Upper lobe of left lung (tissue), 6 donors: Measurements from ENCODE around the gene HNRNPCL1. TPM values are rescaled to one million over a fixed set of nuclear protein-coding genes. Genes with fewer than 3 reads are reported as not detected.
"Not testable (repeated sequence)": the region's sequence is repeated elsewhere in the genome, so short reads cannot be mapped to it uniquely, and the experiment has no call there.

Source experiments
- ATAC-seq, 2 donors: fragments of 200-7000 bp; cut with Tn5 transposase; one replicate each; pipeline ENCODE4 v1.9.1; 2022; ENCODE audit warnings: mild to moderate bottlenecking in 2 of 2, moderate library complexity in 2 of 2; ENCODE audit not compliant: low FRiP score in 2 of 2
- DNase-seq, 2 donors: peaks; one replicate each; pipeline ENCODE4 v3.0.0-alpha.2; 2019 to 2020
- H3K27ac ChIP-seq, 4 donors: fragments of 200-600 bp; sonication (generic); one replicate each; pipeline ENCODE4 v1.5.1; 2016 to 2019
- H3K27me3 ChIP-seq, 4 donors: fragments of 200-600 bp; sonication (generic); one replicate each; pipeline ENCODE4 v1.5.1; 2017 to 2019
- H3K36me3 ChIP-seq, 4 donors: fragments of 200-600 bp; sonication (generic); one replicate each; pipeline ENCODE4 v1.5.1; 2016 to 2019
- H3K4me1 ChIP-seq, 4 donors: fragments of 200-600 bp; sonication (generic); one replicate each; pipeline ENCODE4 v1.5.1; 2018 to 2019
- H3K4me3 ChIP-seq, 4 donors: fragments of 200-600 bp; sonication (generic); one replicate each; pipeline ENCODE4 v1.5.1; 2017 to 2019; ENCODE audit warnings: mild to moderate bottlenecking in 2 of 4, moderate library complexity in 1 of 4
- H3K9me3 ChIP-seq, 4 donors: fragments of 200-600 bp; sonication (generic); one replicate each; pipeline ENCODE4 v1.5.1; 2018 to 2019
- CTCF ChIP-seq, 6 experiments: fragments of 450-650 bp in 4 of 6; fragments of 200-600 bp in 2 of 6; sonication (generic) in 2 of 6; IDR thresholded peaks; one replicate each; pipeline ENCODE4 v1.5.1; 2016 to 2019; ENCODE audit warnings: antibody characterized with exemption in 6 of 6
- EP300 ChIP-seq, 4 donors: sonication (generic); formaldehyde crosslinking; IDR thresholded peaks; one replicate each; pipeline ENCODE4 v1.5.1; 2017; ENCODE audit warnings: antibody characterized with exemption in 4 of 4, control low read depth in 2 of 4
- POLR2A ChIP-seq, 4 donors: fragments of 450-650 bp; IDR thresholded peaks; one replicate each; pipeline ENCODE4 v1.5.1; 2016 to 2017; ENCODE audit warnings: antibody characterized with exemption in 4 of 4, mild to moderate bottlenecking in 2 of 4
- POLR2AphosphoS5 ChIP-seq, 2 donors: sonication (generic); formaldehyde crosslinking; IDR thresholded peaks; one replicate each; pipeline ENCODE4 v1.5.1; 2017; ENCODE audit warnings: antibody characterized with exemption in 2 of 2
- WGBS, 2 donors: methylation state at CpG; one replicate each; pipeline ENCODE4 v1.1.5; 2017 to 2018; 5-methylcytosine and 5-hydroxymethylcytosine counted together
- total RNA-seq, 6 donors: library from RNA; depleted of rRNA in 4 of 6; stranded (reverse); fragments of >200 nt in 4 of 6; gene quantifications; one replicate each; pipeline versions ENCODE4 v1.1.0 to v1.2.1, GENCODE V29; 2016 to 2021
- donor health status: DM: no; HTN: no; CAD: no; lungs with moderate emphysema.
- donor health status: DM: no; HTN: yes; CAD: no; lungs with severe emphysema.

Gene HNRNPCL1
- not detected for total RNA-seq

DNA sequence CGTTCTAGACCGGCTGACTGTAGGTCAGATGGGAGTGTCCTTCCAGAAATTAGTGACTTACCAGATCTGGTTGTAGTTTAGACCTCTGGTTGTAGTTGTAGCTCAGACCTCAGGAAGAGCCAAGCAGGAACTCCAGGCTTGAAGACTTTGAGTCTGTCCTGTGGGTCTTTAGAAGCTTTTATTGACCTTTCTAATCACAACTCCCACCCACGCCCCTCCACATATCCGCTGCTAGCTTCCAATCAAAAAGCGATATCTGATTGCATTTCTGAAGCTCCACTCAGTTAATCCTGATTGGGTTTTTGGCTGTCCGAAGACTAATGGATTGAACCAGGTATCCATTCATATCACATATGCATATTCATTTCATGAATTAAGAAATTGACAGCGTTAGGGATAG lies at the start of gene HNRNPCL1:
TSS of gene HNRNPCL1 (minus strand) at position 101 of the 400 bp plus-strand sequence. CDS start 431 bp downstream, outside the sequence.
- DNase-seq, H3K36me3 ChIP-seq, H3K27me3 ChIP-seq, ATAC-seq, H3K4me3 ChIP-seq, H3K27ac ChIP-seq, H3K9me3 ChIP-seq, H3K4me1 ChIP-seq: not testable (repeated sequence)
- 89 to 90% methylated on average over 7 of the region's 7 CpGs for WGBS, 2 donors

DNA sequence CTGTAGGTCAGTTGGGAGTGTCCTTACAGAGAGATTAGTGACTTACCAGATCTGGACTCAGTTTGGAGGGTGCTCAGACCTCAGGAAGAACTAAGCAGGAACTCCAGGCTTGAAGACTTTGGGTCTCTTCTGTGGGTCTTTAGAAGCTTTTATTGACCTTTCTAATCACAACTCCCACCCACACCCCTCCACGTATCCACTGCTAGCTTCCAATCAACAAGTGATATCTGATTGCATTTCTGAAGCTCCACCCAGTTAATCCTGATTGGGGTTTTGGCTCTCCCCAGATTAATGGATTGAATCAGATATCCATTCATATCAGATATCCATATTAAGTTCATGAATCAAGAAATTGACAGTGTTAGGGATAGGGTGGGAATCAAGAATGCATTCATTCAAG lies 49.6 kb upstream of the HNRNPCL1 start, which contains the start of gene PRAMEF10:
TSS of gene PRAMEF10 (minus strand) at position 101 of the 400 bp plus-strand sequence. CDS start 2,423 bp downstream, outside the sequence.
- H3K9me3 ChIP-seq, H3K4me1 ChIP-seq, H3K27me3 ChIP-seq, DNase-seq, H3K27ac ChIP-seq, ATAC-seq, H3K4me3 ChIP-seq, H3K36me3 ChIP-seq: not testable (repeated sequence)
- WGBS, 2 donors: no CpG with 5 or more reads among the region's 1 CpG

DNA sequence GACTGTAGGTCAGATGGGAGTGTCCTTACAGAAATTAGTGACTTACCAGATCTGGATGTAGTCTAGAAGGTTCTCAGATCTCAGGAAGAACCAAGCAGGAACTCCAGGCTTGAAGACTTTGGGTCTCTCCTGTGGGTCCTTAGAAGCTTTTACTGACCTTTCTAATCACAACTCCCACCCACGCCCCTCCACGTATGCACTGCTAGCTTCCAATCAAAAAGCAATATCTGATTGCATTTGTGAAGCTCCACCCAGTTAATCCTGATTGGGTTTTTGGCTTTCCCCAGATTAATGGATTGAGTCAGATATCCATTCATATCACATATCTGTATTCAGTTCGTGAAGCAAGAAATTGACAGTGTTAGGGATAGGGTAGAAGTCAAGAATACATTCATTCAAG lies 37.6 kb upstream of the HNRNPCL1 start, which contains the start of gene PRAMEF4:
TSS of gene PRAMEF4 (minus strand) at position 101 of the 400 bp plus-strand sequence. CDS start 2,807 bp downstream, outside the sequence.
- ATAC-seq, H3K4me3 ChIP-seq, H3K36me3 ChIP-seq, H3K4me1 ChIP-seq, H3K27me3 ChIP-seq, H3K27ac ChIP-seq, DNase-seq, H3K9me3 ChIP-seq: not testable (repeated sequence)
- WGBS, 2 donors: 81 to 84% methylated on average over 3 of the region's 3 CpGs

DNA sequence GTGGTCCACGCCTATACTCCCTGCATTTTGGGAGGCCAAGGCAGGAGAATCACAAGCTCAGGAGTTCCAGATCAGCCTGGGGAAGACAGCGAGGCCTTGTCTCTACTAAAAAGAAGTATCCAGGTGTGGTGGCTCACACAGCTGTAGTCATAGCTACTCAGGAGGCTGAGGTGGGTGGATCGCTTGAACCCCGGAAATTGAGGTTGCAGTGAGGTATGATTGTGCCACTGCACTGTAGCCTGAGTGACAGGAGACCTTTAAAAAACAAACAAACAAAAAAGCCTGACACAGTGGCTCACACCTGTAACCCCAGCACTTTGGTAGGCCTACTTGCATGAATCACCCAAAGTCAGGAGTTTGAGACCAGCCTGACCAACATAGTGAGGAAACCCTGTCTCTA lies 29.9 kb upstream of the HNRNPCL1 start:
- H3K4me3 ChIP-seq, H3K27ac ChIP-seq, H3K27me3 ChIP-seq, H3K36me3 ChIP-seq, H3K9me3 ChIP-seq, H3K4me1 ChIP-seq, DNase-seq, ATAC-seq: not testable (repeated sequence)
- 87 to 97% methylated on average over 3 of the region's 4 CpGs for WGBS, 2 donors

DNA sequence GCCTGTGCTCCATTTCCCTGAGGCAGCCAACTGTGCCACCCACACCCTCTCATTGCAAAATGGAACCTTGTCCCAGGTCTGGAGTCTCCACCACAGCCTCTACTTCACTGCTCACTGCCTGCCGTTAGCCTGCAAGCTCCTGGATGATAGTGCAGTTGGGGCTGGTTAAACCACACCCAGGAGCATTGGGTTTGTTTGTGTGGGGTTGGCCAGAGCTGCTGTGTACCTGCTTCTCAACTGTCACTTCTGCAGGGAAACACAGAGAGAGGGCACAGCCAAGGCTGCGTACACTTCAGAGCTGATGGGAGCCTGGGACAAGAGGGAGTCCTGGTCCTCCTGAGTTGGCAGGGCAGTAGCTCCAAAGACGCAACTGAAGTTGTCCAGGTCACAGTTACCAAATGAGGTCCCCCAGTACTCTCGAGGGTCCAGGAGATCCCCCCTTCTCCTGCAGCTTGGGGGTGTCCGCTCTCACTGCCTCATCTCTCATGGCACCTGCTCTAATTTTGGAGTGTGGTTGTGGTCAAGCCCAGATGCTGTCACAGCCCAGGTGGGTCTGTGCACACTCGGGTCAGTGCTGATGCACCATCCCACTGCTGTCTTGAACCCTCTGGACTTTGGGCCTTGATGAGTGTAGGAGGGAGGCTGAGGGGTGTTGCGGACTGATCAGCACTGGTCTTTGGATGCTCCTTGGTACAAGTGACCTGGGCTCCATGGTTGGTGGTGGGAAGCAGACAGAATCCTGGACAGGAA lies 14.8 kb upstream of the HNRNPCL1 start:
- 71 to 94% methylated on average over 1 to 3 of the region's 7 CpGs for WGBS, 2 donors
- ATAC-seq, DNase-seq: not testable (repeated sequence)

DNA sequence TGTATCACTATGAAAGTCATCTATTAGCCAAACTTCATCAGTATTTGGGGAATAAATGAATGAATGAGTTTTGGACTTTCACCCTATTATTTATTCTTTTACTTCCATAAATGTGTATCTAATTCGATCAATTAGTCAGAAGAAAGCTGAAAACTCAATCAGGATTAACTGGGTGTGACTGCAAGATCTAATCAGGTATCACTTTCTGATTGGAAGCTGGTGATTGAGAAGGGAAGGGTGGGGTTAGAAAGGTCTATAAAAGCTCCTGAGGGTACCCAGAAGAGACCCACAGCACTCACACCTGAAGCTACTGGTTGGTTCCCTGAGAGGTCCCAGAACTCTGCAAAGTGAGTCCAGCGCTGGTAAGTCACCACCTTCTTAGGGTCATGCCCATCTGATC lies 8.3 kb upstream of the HNRNPCL1 start, which contains the start of gene PRAMEF2:
TSS of gene PRAMEF2 (plus strand) at position 301 of the 400 bp plus-strand sequence. CDS start 1,924 bp downstream, outside the sequence.
- not testable (repeated sequence) for DNase-seq, ATAC-seq, H3K9me3 ChIP-seq, H3K4me1 ChIP-seq, H3K27me3 ChIP-seq, H3K27ac ChIP-seq, H3K4me3 ChIP-seq, H3K36me3 ChIP-seq
- 59 to 76% methylated on average over 2 of the region's 2 CpGs for WGBS, 2 donors

More for the DNA sequence above, 14.8 kb upstream of the HNRNPCL1 start:
- not testable (repeated sequence) for H3K4me3 ChIP-seq, H3K36me3 ChIP-seq, H3K9me3 ChIP-seq, H3K27ac ChIP-seq, H3K4me1 ChIP-seq, H3K27me3 ChIP-seq

DNA sequence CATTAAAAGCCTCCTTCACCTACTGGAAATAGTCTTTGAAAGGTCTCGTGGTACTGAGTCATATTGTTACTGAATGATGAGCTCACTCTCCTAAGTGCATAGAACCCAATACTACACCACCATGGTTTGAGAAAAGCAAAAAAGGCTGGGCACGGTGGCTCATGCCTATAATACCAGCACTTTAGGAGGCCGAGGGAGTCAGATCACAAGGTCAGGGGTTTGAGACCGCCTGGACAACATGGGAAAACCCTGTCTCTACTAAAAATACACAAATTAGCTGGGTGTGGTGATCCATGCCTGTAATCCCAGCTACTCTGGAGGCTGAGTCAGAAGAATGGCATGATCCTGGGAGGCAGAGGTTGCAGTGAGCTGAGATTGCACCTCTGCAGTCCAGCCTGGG lies 3.3 kb upstream of the HNRNPCL1 start:
- H3K4me1 ChIP-seq: no peaks in the 10 kb centered on the region
- ATAC-seq (no peak), DNase-seq (no peak)
- TF ChIP-seq POLR2AphosphoS5 (IDR thresholded peaks at IDR 0.05) (no peak), CTCF (IDR thresholded peaks at IDR 0.05) (no peak), EP300 (IDR thresholded peaks at IDR 0.05) (no peak), POLR2A (IDR thresholded peaks at IDR 0.05) (no peak)
- no peak overlapping the region for H3K27ac ChIP-seq
- no peaks in the 10 kb centered on the region for H3K9me3 ChIP-seq
- H3K4me3 ChIP-seq: no peak overlapping the region
- no peaks in the 10 kb centered on the region for H3K36me3 ChIP-seq
- WGBS, 2 donors: 73 to 74% methylated on average over 4 of the region's 4 CpGs
- H3K27me3 ChIP-seq: no peaks in the 10 kb centered on the region

DNA sequence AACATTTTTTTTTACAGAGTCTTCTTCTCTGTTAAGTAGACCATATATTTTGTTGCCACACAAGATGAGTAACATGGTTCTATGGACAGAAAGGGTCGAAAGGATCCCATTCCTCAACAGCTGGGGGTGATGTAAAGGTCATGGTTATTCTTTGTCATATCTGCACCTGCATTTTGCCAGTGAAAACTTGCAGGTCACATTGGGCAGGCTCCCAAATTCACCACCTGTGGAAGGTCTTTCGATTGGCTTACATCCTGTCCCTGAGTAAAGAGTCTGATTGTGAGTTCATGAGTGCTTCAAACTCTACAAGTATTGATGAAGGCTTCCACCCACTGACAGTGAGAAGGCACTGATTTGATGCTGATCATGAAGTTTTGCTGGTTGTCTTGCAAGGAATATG lies 15.3 kb downstream of the HNRNPCL1 start:
- not testable (repeated sequence) for DNase-seq, H3K4me3 ChIP-seq, H3K27me3 ChIP-seq, H3K36me3 ChIP-seq, ATAC-seq, H3K27ac ChIP-seq, H3K9me3 ChIP-seq, H3K4me1 ChIP-seq
- WGBS, 2 donors: 27 to 75% methylated on average over 1 to 2 of the region's 2 CpGs

- not testable (repeated sequence) for H3K27me3 ChIP-seq, H3K36me3 ChIP-seq, H3K4me1 ChIP-seq, H3K9me3 ChIP-seq, DNase-seq, H3K4me3 ChIP-seq, ATAC-seq, H3K27ac ChIP-seq
- 66 to 71% methylated on average over 3 of the region's 3 CpGs for WGBS, 2 donors
Measured at GRCh38 chr1:12831310-12831709, 17.2 kb downstream of the HNRNPCL1 start, which contains the start of gene PRAMEF11. Gene PRAMEF11, minus strand, starts transcription at chr1:12831410. Its CDS starts 2,621 bp downstream, at chr1:12828789.

DNA sequence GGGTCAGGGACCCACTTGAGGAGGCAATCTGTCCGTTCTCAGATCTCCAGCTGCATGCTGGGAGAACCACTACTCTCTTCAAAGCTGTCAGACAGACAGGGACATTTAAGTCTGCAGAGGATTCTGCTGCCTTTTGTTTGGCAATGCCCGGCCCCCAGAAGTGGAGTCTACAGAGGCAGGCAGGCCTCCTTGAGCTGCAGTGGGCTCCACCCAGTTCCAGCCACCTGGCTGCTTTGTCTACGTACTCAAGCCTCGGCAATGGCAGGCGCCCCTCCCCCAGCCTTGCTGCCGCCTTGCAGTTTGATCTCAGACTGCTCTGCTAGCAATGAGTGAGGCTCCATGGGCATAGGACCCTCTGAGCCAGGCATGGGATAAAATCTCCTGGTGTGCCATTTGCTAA lies 29.5 kb downstream of the HNRNPCL1 start:
- H3K4me3 ChIP-seq, DNase-seq, H3K36me3 ChIP-seq, H3K27ac ChIP-seq, ATAC-seq, H3K4me1 ChIP-seq, H3K27me3 ChIP-seq, H3K9me3 ChIP-seq: not testable (repeated sequence)
- 40 to 56% methylated on average over 1 to 6 of the region's 6 CpGs for WGBS, 2 donors
